PC-9 (cell line): ENCODE results near the gene NFKBIA. TPM values are rescaled to one million over a fixed set of nuclear protein-coding genes. Genes with fewer than 3 reads are reported as not detected.
A peak's percentile ranks its signal among the peaks of the same experiment; 100 is the strongest.
"Not testable (repeated sequence)": the region's sequence is repeated elsewhere in the genome, so short reads cannot be mapped to it uniquely, and the experiment has no call there.

ENCODE experiments used
- BruUV-seq: library from RNA; stranded (reverse); fragments of 400-500 nt; replicated peaks from 2 replicates; lab custom pipeline; 2021; lab: Mats Ljungman, UMichigan
- CTCF ChIA-PET: fragments of 300-600 bp; sonication (Branson Sonifier 250); formaldehyde crosslinking; loops from one replicate; lab custom pipeline; 2022; ENCODE audit warnings: antibody characterized with exemption; lab: Charles Lee
- POLR2A ChIA-PET: fragments of 300-600 bp; sonication (Branson Sonifier 250); formaldehyde crosslinking; loops from one replicate; lab custom pipeline; 2022; ENCODE audit warnings: antibody characterized with exemption; ENCODE audit not compliant: unreplicated experiment; lab: Charles Lee
- DNase-seq, 2 experiments: peaks; one replicate each; pipeline versions ENCODE4 v3.0.0 to v3.0.0-alpha.2; 2015 to 2022; ENCODE audit warnings: mixed read lengths in 1 of 2
- H2AFZ ChIP-seq: fragments of 200-600 bp; sonication (generic); 2 replicates; pipeline ENCODE4 v1.8.1; 2017; ENCODE audit warnings: antibody characterized with exemption
- H3F3A ChIP-seq: fragments of 200-600 bp; sonication (generic); 2 replicates; pipeline ENCODE4 v1.8.1; 2017; ENCODE audit warnings: antibody characterized with exemption, mild to moderate bottlenecking, low read depth; ENCODE audit not compliant: insufficient read depth
- H3K27ac ChIP-seq: fragments of 200-600 bp; sonication (generic); 2 replicates; pipeline ENCODE4 v1.6.1; 2016; ENCODE audit warnings: mixed run types
- H3K27me3 ChIP-seq: fragments of 200-600 bp; sonication (generic); 2 replicates; pipeline ENCODE4 v1.6.1; 2016; ENCODE audit warnings: low read depth, mixed run types; ENCODE audit not compliant: insufficient read depth
- H3K36me3 ChIP-seq: fragments of 200-600 bp; sonication (generic); 2 replicates; pipeline ENCODE4 v1.6.1; 2016; ENCODE audit warnings: low read depth, mixed run types
- H3K4me1 ChIP-seq: fragments of 200-600 bp; sonication (generic); replicated peaks from 2 replicates; pipeline ENCODE4 v1.6.1; 2016; ENCODE audit warnings: mixed run types; ENCODE audit not compliant: insufficient read depth
- H3K4me2 ChIP-seq: fragments of 200-600 bp; sonication (generic); 2 replicates; pipeline ENCODE4 v1.6.1; 2017; ENCODE audit warnings: mixed run types
- H3K4me3 ChIP-seq: fragments of 200-600 bp; sonication (generic); 2 replicates; pipeline ENCODE4 v1.6.1; 2016; ENCODE audit warnings: mixed run types
- H3K79me2 ChIP-seq: fragments of 200-600 bp; sonication (generic); 2 replicates; pipeline ENCODE4 v1.6.1; 2017; ENCODE audit warnings: low read depth, mixed run types
- H3K9me2 ChIP-seq: fragments of 200-600 bp; sonication (generic); 2 replicates; pipeline ENCODE4 v1.8.1; 2017; ENCODE audit warnings: mild to moderate bottlenecking; ENCODE audit not compliant: insufficient read depth
- H3K9me3 ChIP-seq: fragments of 200-600 bp; sonication (generic); 2 replicates; pipeline ENCODE4 v1.8.1; 2016; ENCODE audit warnings: low read depth; ENCODE audit not compliant: insufficient read depth
- H4K20me1 ChIP-seq: fragments of 200-600 bp; sonication (generic); 2 replicates; pipeline ENCODE4 v1.8.1; 2017; ENCODE audit not compliant: insufficient read depth
- EZH2 ChIP-seq: fragments of 200-600 bp; sonication (generic); IDR thresholded peaks from 2 replicates; pipeline ENCODE4 v1.8.0; 2017; ENCODE audit warnings: antibody characterized with exemption, low read depth
- intact Hi-C: fragments of 100-400 bp; cut with micrococcal nuclease; formaldehyde crosslinking; loops from one replicate; pipeline ENCODE4 v1.10.0; 2022; ENCODE audit not compliant: unreplicated experiment
- total RNA-seq: library from RNA; stranded (reverse); gene quantifications from 2 replicates; pipeline ENCODE4 v1.2.3, GENCODE V29; 2021
- TF ChIP-seq, protein P1 (sequence below): fragments of 200-600 bp; sonication (generic); conservative IDR thresholded peaks from 2 replicates; pipeline ENCODE4 v1.6.1; 2017; ENCODE audit warnings: mixed run types, antibody characterized with exemption, mild to moderate bottlenecking, moderate library complexity

The NFKBIA gene
- total RNA-seq, 1 experiment from 2014 or later, result 34.8 TPM

DNA sequence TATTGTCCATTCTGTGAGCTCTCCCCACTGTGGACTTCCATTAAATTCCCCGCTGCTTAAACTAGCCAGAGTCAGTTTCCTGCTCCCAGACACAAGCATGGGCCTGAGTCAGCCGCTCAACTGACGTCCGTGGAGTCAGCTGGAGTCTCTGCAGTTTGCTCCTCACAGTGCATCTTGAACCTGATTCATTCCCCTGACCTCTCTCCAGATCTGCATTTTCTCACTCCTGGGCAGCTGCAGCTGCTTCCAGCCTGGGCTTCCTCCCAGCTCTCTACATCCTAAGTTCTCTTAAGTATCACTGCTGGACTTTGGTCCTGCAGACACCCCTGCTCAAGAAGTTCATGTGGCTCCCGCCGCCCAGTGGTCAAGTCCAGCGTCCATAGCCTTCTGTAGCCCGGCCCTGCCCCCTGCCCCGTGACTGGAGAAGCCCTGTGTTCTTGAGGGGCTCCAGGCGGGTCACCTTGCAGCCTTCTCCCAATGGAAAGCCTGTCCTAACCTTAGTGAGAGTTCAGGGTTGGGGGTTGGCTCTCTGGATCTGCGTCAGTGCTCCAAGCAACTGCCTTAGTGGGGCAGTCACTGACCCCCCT, 20.0 kb downstream of the NFKBIA start:
- no peaks in the 10 kb centered on the region for H3K27me3 ChIP-seq
- peaks cover 4% of the 10 kb centered on the region; the same call in 1 of the 2 replicates for H3F3A ChIP-seq
- H3K9me2 ChIP-seq, result no peaks in the 10 kb centered on the region
- intact Hi-C loops, result no loop called here
- no peak overlapping the region for H3K27ac ChIP-seq
- CTCF ChIA-PET, result interaction anchor here (0.6 kb wide), 1 partner anchor 9 kb away, joined by 9 read pairs; no protein-coding TSS in a partner anchor
- no peaks in the 10 kb centered on the region for H3K36me3 ChIP-seq
- H3K4me1 ChIP-seq, result peaks cover 9% of the 10 kb centered on the region
- no peaks in the 10 kb centered on the region for H3K79me2 ChIP-seq
- POLR2A ChIA-PET, result no interaction called here
- no peak for DNase-seq
- H3K4me3 ChIP-seq, result no peak overlapping the region
- no peak overlapping the region for H2AFZ ChIP-seq
- no peak overlapping the region for H3K4me2 ChIP-seq
- no peaks in the 10 kb centered on the region for H3K9me3 ChIP-seq
- no peak for TF ChIP-seq EZH2
- TF ChIP-seq, protein P1, sequence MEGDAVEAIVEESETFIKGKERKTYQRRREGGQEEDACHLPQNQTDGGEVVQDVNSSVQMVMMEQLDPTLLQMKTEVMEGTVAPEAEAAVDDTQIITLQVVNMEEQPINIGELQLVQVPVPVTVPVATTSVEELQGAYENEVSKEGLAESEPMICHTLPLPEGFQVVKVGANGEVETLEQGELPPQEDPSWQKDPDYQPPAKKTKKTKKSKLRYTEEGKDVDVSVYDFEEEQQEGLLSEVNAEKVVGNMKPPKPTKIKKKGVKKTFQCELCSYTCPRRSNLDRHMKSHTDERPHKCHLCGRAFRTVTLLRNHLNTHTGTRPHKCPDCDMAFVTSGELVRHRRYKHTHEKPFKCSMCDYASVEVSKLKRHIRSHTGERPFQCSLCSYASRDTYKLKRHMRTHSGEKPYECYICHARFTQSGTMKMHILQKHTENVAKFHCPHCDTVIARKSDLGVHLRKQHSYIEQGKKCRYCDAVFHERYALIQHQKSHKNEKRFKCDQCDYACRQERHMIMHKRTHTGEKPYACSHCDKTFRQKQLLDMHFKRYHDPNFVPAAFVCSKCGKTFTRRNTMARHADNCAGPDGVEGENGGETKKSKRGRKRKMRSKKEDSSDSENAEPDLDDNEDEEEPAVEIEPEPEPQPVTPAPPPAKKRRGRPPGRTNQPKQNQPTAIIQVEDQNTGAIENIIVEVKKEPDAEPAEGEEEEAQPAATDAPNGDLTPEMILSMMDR, result no peak
- no TSS peak for BruUV-seq
- no peaks in the 10 kb centered on the region for H4K20me1 ChIP-seq

DNA sequence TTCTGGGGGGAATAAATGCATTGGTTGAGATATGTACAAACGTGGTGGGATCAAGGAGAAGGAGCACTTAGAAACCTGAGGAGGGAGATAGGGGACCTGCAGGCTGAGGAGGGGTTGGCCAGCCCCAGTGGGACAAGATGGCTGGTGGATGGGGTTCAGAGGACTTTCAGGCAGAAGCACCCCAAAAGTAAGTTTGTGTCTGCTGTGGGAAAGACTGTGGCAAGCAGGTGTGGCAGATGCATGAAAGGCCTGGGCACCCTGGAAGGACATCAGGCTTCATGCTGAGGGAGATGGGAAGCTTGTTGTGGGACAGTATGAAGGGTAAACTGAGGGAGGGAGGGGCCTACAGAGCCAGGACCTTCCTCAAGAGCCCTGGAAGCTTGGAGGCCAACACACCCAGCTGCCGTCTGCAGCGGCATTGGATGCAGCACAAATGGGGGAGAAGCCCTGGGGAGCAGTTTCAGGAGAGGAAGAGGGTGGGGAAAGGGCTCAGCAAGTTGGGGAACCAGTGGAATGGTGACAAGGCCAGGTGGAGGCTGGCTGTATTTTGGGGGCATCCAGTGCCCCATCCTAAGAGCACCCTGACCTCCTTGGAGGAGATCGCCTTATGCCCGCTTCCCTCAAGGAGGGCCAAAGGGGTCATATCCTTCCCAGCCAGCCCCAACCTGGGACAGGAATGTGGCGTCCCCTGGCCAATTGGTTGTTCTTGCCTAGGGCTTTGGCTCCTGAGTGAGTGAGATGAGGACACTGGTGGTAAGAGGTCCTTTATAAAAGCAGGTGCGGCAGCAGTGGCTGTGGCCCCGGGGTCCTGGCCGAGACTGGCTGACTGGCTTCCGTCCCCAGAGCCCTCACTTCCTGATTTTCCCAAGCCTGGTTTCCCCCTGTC, 20.7 kb downstream of the NFKBIA start:
- Histone ChIP-seq H3K27me3 (no peaks in the 10 kb centered on the region), H3K36me3 (no peaks in the 10 kb centered on the region), H4K20me1 (no peaks in the 10 kb centered on the region), H3K9me2 (no peaks in the 10 kb centered on the region), H3F3A (peaks cover 4% of the 10 kb centered on the region; the same call in 1 of the 2 replicates), H3K9me3 (no peaks in the 10 kb centered on the region), H3K4me3 (no peak overlapping the region), H2AFZ (no peak overlapping the region), H3K79me2 (no peaks in the 10 kb centered on the region), H3K4me2 (no peak overlapping the region), H3K4me1 (peaks cover 9% of the 10 kb centered on the region), H3K27ac (no peak overlapping the region)
- intact Hi-C loops, result no loop called here
- TF ChIP-seq EZH2, result no peak
- TF ChIP-seq, protein P1, result no peak
- no peak for DNase-seq
- ChIA-PET POLR2A (no interaction called here), CTCF (interaction anchor here (0.6 kb wide), 1 partner anchor 8 kb away, joined by 9 read pairs; no protein-coding TSS in a partner anchor)
- BruUV-seq, result no TSS peak

DNA sequence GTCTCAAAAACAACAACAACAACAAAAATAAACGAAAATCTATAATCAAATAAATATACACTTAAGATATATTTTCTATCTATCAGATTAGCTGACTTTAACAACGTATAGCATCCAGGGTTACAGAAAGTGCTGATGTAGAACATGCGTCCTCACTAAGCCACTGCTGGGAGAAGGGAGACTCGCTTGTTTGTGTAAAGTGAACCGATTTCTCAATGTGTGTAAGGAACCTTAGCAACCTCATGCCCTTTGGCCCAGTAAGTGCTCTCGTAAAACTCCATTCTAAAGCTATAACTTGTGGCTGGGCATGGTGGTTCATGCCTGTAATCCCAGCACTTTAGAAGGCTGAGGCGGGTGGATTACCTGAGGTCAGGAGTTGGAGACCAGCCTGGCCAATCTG, 23.8 kb downstream of the NFKBIA start:
- CTCF ChIA-PET, result no interaction called here
- no peaks in the 10 kb centered on the region for H3K27me3 ChIP-seq
- no peaks in the 10 kb centered on the region for H3K9me2 ChIP-seq
- H3K4me2 ChIP-seq, result peak overlapping the region; percentile 28; the same call in 1 of the 2 replicates
- DNase-seq, result no peak
- no peaks in the 10 kb centered on the region for H4K20me1 ChIP-seq
- TF ChIP-seq, protein P1, result no peak
- no peak for TF ChIP-seq EZH2
- no peaks in the 10 kb centered on the region for H3K36me3 ChIP-seq
- H3K9me3 ChIP-seq, result no peaks in the 10 kb centered on the region
- intact Hi-C loops, result no loop called here
- no peak overlapping the region for H3K27ac ChIP-seq
- H3K4me3 ChIP-seq, result no peak overlapping the region
- H3K79me2 ChIP-seq, result no peaks in the 10 kb centered on the region
- POLR2A ChIA-PET, result no interaction called here
- no TSS peak for BruUV-seq
- no peak overlapping the region for H2AFZ ChIP-seq
- H3K4me1 ChIP-seq, result peaks cover 5% of the 10 kb centered on the region
- H3F3A ChIP-seq, result peaks cover 4% of the 10 kb centered on the region; the same call in 1 of the 2 replicates

DNA sequence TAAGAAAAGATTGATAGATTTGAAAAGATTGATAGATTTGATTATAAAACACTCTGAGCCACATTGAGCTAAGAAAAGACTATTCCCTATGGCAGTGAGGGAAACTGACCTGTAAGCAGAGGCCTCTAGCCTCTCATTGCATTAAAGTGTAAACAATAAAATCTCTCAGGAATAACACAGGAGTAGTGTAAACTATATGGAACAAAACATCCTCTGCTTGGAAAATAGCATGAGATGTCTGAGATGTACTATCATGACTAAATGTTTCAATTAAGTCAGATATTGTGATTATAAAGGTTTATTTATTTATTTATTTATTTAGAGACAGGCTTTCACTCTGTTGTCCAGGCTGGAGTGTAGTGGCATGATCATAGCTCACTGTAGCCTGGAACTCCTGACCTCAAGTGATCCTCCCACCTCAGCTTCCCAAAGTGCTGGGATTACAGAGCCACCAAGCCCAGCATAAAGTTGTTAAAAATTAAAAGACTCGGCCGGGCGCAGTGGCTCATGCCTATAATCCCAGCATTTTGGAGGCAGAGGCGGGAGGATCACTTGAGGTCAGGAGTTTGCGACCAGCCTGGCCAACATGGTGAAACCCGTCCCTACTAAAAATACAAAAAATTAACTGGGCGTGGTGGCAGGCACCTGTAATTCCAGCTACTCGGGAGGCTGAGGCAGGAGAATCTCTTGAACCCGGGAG, 25.2 kb downstream of the NFKBIA start:
- CTCF ChIA-PET, result interaction anchor here (0.6 kb wide), 1 partner anchor 9 kb away, joined by 5 read pairs; no protein-coding TSS in a partner anchor
- intact Hi-C loops, H3K27ac ChIP-seq, H3K9me3 ChIP-seq, H3K4me1 ChIP-seq, H3K4me3 ChIP-seq, H3K9me2 ChIP-seq, H3F3A ChIP-seq, H3K4me2 ChIP-seq, H3K79me2 ChIP-seq, H4K20me1 ChIP-seq, DNase-seq, BruUV-seq, H3K27me3 ChIP-seq, H2AFZ ChIP-seq, H3K36me3 ChIP-seq: not testable (repeated sequence)
- POLR2A ChIA-PET, result interaction anchor here (0.6 kb wide), 1 partner anchor 1759 kb away, joined by 3 read pairs; no protein-coding TSS in a partner anchor
